Skeletal muscle satellite cell (primary cell): ENCODE data around the gene CHCHD3.

ENCODE experiments used
- H3K27me3 ChIP-seq: 2 replicates; pipeline ENCODE4 v1.7.0; 2013; ENCODE audit warnings: low read length; ENCODE audit not compliant: control insufficient read depth, insufficient read depth
- H3K36me3 ChIP-seq: 2 replicates; pipeline ENCODE4 v1.7.0; 2013; ENCODE audit warnings: mild to moderate bottlenecking, control low read depth, low read length; ENCODE audit not compliant: insufficient read depth
- H3K4me1 ChIP-seq: 2 replicates; pipeline ENCODE4 v1.7.0; 2013; ENCODE audit warnings: low read length; ENCODE audit not compliant: control insufficient read depth, insufficient read depth
- H3K4me2 ChIP-seq: 2 replicates; pipeline ENCODE4 v1.7.0; 2013; ENCODE audit warnings: mild to moderate bottlenecking, low read length
- H3K4me3 ChIP-seq: 2 replicates; pipeline ENCODE4 v1.7.0; 2013; ENCODE audit warnings: low read length
- H3K9ac ChIP-seq: 2 replicates; pipeline ENCODE4 v1.7.0; 2013; ENCODE audit warnings: mild to moderate bottlenecking, low read depth, low read length, moderate library complexity
- H3K9me3 ChIP-seq: replicated peaks from 2 replicates; pipeline ENCODE4 v1.7.0; 2013; ENCODE audit warnings: mild to moderate bottlenecking, control low read depth, low read length

Gene CHCHD3

GRCh38 chr7:132799081-132799413, 282.8 kb downstream of the CHCHD3 start:
- H3K4me1 ChIP-seq: peaks cover 13% of the 10 kb centered on the region
- H3K36me3 ChIP-seq: no peaks in the 10 kb centered on the region
- H3K4me2 ChIP-seq: no peak overlapping the region
- no peak overlapping the region for H3K9ac ChIP-seq
- no peaks in the 10 kb centered on the region for H3K9me3 ChIP-seq
- no peak overlapping the region for H3K4me3 ChIP-seq
- no peaks in the 10 kb centered on the region for H3K27me3 ChIP-seq

DNA sequence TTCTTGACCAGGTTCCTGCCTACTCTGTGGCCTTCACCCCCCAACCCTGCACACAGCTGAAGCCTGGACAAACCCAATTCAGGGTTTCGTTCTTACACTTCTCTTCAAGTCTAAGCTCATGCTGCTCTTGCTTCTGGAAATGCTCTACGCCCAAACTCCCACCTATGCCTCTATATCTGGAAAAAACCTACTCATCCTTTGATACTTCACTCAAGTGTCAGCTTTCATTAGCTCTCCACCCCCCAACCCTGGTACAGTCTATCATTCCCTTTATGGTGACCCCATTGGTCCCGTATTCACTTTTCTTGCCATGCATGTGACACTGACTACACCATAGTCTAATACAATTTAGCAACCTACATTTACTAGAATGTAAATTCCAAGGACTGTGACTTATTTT, 284.7 kb downstream of the CHCHD3 start:
- no peak overlapping the region for H3K4me2 ChIP-seq
- H3K9me3 ChIP-seq: no peaks in the 10 kb centered on the region
- no peaks in the 10 kb centered on the region for H3K36me3 ChIP-seq
- no peak overlapping the region for H3K9ac ChIP-seq
- H3K4me1 ChIP-seq: peaks cover 13% of the 10 kb centered on the region
- no peaks in the 10 kb centered on the region for H3K27me3 ChIP-seq
- H3K4me3 ChIP-seq: no peak overlapping the region

GRCh38 chr7:132793474-132793873, 288.4 kb downstream of the CHCHD3 start:
- Histone ChIP-seq H3K4me3 (no peak overlapping the region), H3K27me3 (no peaks in the 10 kb centered on the region), H3K36me3 (no peaks in the 10 kb centered on the region), H3K9ac (no peak overlapping the region), H3K9me3 (no peaks in the 10 kb centered on the region), H3K4me1 (peaks cover 7% of the 10 kb centered on the region), H3K4me2 (no peak overlapping the region)

DNA sequence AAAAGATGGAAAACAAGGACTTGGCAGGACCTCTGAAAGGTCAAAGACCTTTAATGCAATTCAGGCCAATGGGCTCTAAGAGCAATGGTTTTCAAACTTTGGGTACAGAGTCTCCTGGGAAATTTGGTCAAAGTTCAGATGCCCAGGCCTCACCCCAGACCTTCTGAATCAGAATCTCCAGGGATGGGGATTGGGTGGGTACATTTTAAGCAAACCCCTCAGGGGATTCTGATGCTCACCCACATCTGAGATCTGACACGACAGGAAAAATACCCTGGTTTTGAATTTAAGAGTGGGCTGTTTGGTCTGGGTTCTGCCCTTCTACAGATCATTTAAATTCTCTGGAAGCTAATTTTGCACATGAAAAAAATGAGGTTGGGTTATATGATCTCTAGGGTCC, 290.9 kb downstream of the CHCHD3 start:
- H3K36me3 ChIP-seq: no peaks in the 10 kb centered on the region
- H3K4me3 ChIP-seq: no peak overlapping the region
- no peaks in the 10 kb centered on the region for H3K27me3 ChIP-seq
- no peak overlapping the region for H3K9ac ChIP-seq
- no peak overlapping the region for H3K4me2 ChIP-seq
- no peaks in the 10 kb centered on the region for H3K4me1 ChIP-seq
- H3K9me3 ChIP-seq: no peaks in the 10 kb centered on the region

- no peaks in the 10 kb centered on the region for H3K4me1 ChIP-seq
- no peak overlapping the region for H3K9ac ChIP-seq
- H3K4me3 ChIP-seq: no peak overlapping the region
- H3K36me3 ChIP-seq: no peaks in the 10 kb centered on the region
- no peaks in the 10 kb centered on the region for H3K27me3 ChIP-seq
- no peak overlapping the region for H3K4me2 ChIP-seq
- H3K9me3 ChIP-seq: no peaks in the 10 kb centered on the region
These were observed 291.8 kb downstream of the CHCHD3 start for GRCh38 chr7:132790104-132790503.

DNA sequence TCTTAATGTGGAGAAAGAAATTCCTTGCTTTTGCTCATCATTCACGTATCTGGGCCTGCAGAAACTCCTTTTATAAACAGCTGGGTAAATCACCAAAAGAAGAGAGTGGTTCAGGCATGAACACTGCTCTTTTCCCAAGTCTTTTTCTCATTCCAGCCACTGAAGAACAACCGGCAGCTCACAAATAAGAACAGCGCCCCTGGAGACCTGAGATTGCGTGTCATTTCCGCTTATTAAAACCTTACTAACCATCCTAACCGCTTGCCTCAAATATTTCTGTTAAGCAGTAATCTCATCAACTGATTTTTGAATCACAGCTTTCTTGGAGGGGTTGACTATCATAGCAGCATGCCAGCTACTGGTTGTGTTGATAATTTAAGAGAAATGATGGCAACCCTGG, 292.6 kb downstream of the CHCHD3 start:
- Histone ChIP-seq H3K36me3 (no peaks in the 10 kb centered on the region), H3K4me1 (peaks cover 3% of the 10 kb centered on the region), H3K4me3 (no peak overlapping the region), H3K4me2 (no peak overlapping the region), H3K9me3 (no peaks in the 10 kb centered on the region), H3K9ac (no peak overlapping the region), H3K27me3 (no peaks in the 10 kb centered on the region)

DNA sequence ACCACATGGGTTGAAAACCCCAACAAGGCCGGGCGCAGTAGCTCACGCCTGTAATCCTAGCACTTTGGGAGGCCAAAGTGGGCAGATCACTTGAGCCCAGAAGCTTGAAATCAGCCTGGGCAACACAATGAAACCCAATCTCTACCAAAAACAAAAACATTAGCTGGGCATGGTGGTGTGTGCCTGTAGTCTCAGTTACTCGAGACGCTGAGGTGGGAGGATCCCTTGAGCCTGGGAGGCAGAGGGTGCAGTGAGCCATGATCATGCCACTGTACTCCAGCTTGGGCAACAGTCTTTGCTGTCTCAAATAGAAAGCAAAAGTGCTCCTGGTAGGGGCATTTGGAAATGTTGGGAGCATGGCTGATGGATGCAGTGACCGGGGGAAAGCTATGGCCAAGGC, 296.0 kb downstream of the CHCHD3 start:
- H3K9ac ChIP-seq: no peak overlapping the region
- H3K4me3 ChIP-seq: no peak overlapping the region
- no peak overlapping the region for H3K4me2 ChIP-seq
- H3K9me3 ChIP-seq: no peaks in the 10 kb centered on the region
- no peaks in the 10 kb centered on the region for H3K27me3 ChIP-seq
- H3K4me1 ChIP-seq: peaks cover 23% of the 10 kb centered on the region
- no peaks in the 10 kb centered on the region for H3K36me3 ChIP-seq

- H3K27me3 ChIP-seq: no peaks in the 10 kb centered on the region
- no peak overlapping the region for H3K4me2 ChIP-seq
- H3K36me3 ChIP-seq: no peaks in the 10 kb centered on the region
- H3K4me1 ChIP-seq: peaks cover 23% of the 10 kb centered on the region
- H3K4me3 ChIP-seq: no peak overlapping the region
- H3K9ac ChIP-seq: no peak overlapping the region
- H3K9me3 ChIP-seq: no peaks in the 10 kb centered on the region
These were observed 297.5 kb downstream of the CHCHD3 start for GRCh38 chr7:132784406-132784805.

DNA sequence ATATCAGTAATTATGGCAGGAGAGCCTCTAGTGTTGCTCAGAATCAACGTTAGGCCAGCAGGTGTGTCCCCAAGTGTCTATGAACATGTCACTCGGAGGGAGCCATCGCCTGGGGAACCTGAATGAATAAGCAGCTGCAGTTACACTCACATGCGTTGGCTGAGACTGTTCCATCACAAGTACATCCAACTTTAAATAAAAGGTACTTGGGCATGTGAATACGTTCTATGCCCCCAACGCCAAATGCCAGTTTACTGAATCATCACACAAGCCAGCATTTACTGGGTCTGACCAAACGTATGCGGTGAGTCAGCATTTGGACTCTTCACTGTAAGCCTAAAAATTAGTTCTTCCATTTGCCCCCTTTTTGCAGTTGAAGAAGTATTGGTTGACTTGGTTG, 298.1 kb downstream of the CHCHD3 start:
- Histone ChIP-seq H3K36me3 (no peaks in the 10 kb centered on the region), H3K9ac (no peak overlapping the region), H3K4me3 (no peak overlapping the region), H3K4me2 (peak overlapping the region; percentile 3), H3K9me3 (no peaks in the 10 kb centered on the region), H3K27me3 (no peaks in the 10 kb centered on the region), H3K4me1 (peaks cover 23% of the 10 kb centered on the region)

GRCh38 chr7:132782777-132783640, 298.9 kb downstream of the CHCHD3 start:
- H3K9me3 ChIP-seq: no peaks in the 10 kb centered on the region

DNA sequence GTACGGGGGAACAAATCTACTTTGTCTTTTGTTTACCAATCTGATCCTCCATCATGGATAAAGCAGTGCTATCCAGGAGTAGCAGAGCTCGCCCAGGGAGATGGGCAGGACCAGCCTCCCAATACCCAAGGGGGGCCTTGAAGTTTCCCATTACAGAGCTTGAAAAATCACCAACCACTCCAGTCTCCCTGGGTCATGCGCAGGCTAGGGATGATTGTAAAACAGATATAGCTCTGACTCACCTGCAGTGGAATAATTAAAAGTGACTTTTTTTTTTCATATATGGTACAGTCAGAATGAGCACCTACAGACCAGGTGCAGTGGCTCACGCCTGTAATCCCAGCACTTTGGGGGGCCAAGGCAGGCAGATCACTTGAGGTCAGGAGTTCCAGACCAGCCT, 301.1 kb downstream of the CHCHD3 start:
- no peak overlapping the region for H3K9ac ChIP-seq
- no peaks in the 10 kb centered on the region for H3K36me3 ChIP-seq
- H3K4me3 ChIP-seq: no peak overlapping the region

More at GRCh38 chr7:132782777-132783640, 298.9 kb downstream of the CHCHD3 start:
- peaks cover 23% of the 10 kb centered on the region for H3K4me1 ChIP-seq
- H3K9ac ChIP-seq: no peak overlapping the region
- no peak overlapping the region for H3K4me3 ChIP-seq
- no peaks in the 10 kb centered on the region for H3K36me3 ChIP-seq
- no peaks in the 10 kb centered on the region for H3K27me3 ChIP-seq
- peak overlapping the region; percentile 3 for H3K4me2 ChIP-seq

GRCh38 chr7:132779164-132779563, 302.7 kb downstream of the CHCHD3 start:
- no peak overlapping the region for H3K4me3 ChIP-seq
- H3K9ac ChIP-seq: no peak overlapping the region
- H3K27me3 ChIP-seq: no peaks in the 10 kb centered on the region
- no peak overlapping the region for H3K4me2 ChIP-seq
- no peaks in the 10 kb centered on the region for H3K9me3 ChIP-seq
- no peaks in the 10 kb centered on the region for H3K36me3 ChIP-seq
- H3K4me1 ChIP-seq: peaks cover 19% of the 10 kb centered on the region

More for the DNA sequence above, 301.1 kb downstream of the CHCHD3 start:
- Histone ChIP-seq H3K4me2 (no peak overlapping the region), H3K9me3 (no peaks in the 10 kb centered on the region), H3K27me3 (no peaks in the 10 kb centered on the region), H3K4me1 (peaks cover 23% of the 10 kb centered on the region)
